GM23248 (cell line): ENCODE data around the gene OSBP2. TPM values are rescaled to one million over a fixed set of nuclear protein-coding genes. Genes with fewer than 3 reads are reported as not detected.

ENCODE experiments used
- DNase-seq: peaks from one replicate; pipeline ENCODE4 v3.0.0-alpha.2; 2015
- H2AFZ ChIP-seq: fragments of 200-600 bp; sonication (generic); 2 replicates; pipeline ENCODE4 v1.6.1; 2016; ENCODE audit warnings: antibody characterized with exemption
- H3F3A ChIP-seq: fragments of 200-600 bp; sonication (generic); 2 replicates; pipeline ENCODE4 v1.6.1; 2016; ENCODE audit warnings: mild to moderate bottlenecking, antibody characterized with exemption, mixed run types; ENCODE audit not compliant: insufficient read depth
- H3K27ac ChIP-seq: fragments of 200-600 bp; sonication (generic); 2 replicates; pipeline ENCODE4 v1.5.1; 2016; ENCODE audit warnings: mild to moderate bottlenecking
- H3K27me3 ChIP-seq: fragments of 200-600 bp; sonication (generic); replicated peaks from 2 replicates; pipeline ENCODE4 v1.6.1; 2016; ENCODE audit warnings: mild to moderate bottlenecking; ENCODE audit not compliant: insufficient read depth
- H3K36me3 ChIP-seq: fragments of 200-600 bp; sonication (generic); 2 replicates; pipeline ENCODE4 v1.6.1; 2016; ENCODE audit warnings: low read depth, mild to moderate bottlenecking
- H3K4me1 ChIP-seq: fragments of 200-600 bp; sonication (generic); 2 replicates; pipeline ENCODE4 v1.6.1; 2016; ENCODE audit warnings: mild to moderate bottlenecking; ENCODE audit not compliant: insufficient read depth
- H3K4me2 ChIP-seq: fragments of 200-600 bp; sonication (generic); one replicate; pipeline ENCODE4 v1.6.1; 2016; ENCODE audit warnings: mild to moderate bottlenecking; ENCODE audit not compliant: unreplicated experiment
- H3K4me3 ChIP-seq: fragments of 200-600 bp; sonication (generic); 2 replicates; pipeline ENCODE4 v1.5.1; 2016; ENCODE audit warnings: mild to moderate bottlenecking
- H3K79me2 ChIP-seq: fragments of 200-600 bp; sonication (generic); 2 replicates; pipeline ENCODE4 v1.6.1; 2016; ENCODE audit warnings: mild to moderate bottlenecking; ENCODE audit not compliant: insufficient read depth
- H3K9ac ChIP-seq: fragments of 200-600 bp; sonication (generic); 2 replicates; pipeline ENCODE4 v1.6.1; 2016; ENCODE audit warnings: mild to moderate bottlenecking
- H3K9me2 ChIP-seq: fragments of 200-600 bp; sonication (generic); 2 replicates; pipeline ENCODE4 v1.6.1; 2016; ENCODE audit warnings: mixed run types, mild to moderate bottlenecking, moderate library complexity; ENCODE audit not compliant: insufficient read depth
- H3K9me3 ChIP-seq: fragments of 200-600 bp; sonication (generic); one replicate; pipeline ENCODE4 v1.6.1; 2017; ENCODE audit warnings: low read depth
- H4K20me1 ChIP-seq: fragments of 200-600 bp; sonication (generic); 2 replicates; pipeline ENCODE4 v1.6.0; 2016; ENCODE audit not compliant: insufficient read depth
- EZH2 ChIP-seq: fragments of 200-600 bp; sonication (generic); IDR thresholded peaks from 2 replicates; pipeline ENCODE4 v1.6.1; 2018; ENCODE audit warnings: antibody characterized with exemption, mild to moderate bottlenecking; ENCODE audit not compliant: insufficient read depth, poor library complexity, severe bottlenecking
- EZH2phosphoT487 ChIP-seq: fragments of 200-600 bp; sonication (generic); IDR thresholded peaks from 2 replicates; pipeline ENCODE4 v1.6.1; 2018; ENCODE audit warnings: antibody characterized with exemption, moderate library complexity, mild to moderate bottlenecking, low read depth; ENCODE audit not compliant: insufficient read depth
- WGBS, 2 experiments: methylation state at CpG; one replicate each; pipeline ENCODE4 v1.1.6; 2015 to 2017; ENCODE audit warnings: low lambda C conversion rate in 2 of 2, low coverage in 1 of 2; ENCODE audit errors: missing lambda C conversion rate in 2 of 2; 5-methylcytosine and 5-hydroxymethylcytosine counted together
- in situ Hi-C: fragments of 300-500 bp; cut with MboI; formaldehyde crosslinking; loops from 2 replicates; pipeline ENCODE4 v1.15.0; 2020
- polyA plus RNA-seq: library from polyadenylated mRNA; unstranded; fragments of >200 nt; fragmentation: Nextera tagmentation; extraction: Ambion mirVana; gene quantifications from 2 replicates; pipeline ENCODE4 v1.2.1, GENCODE V29; 2016
- total RNA-seq: library from RNA; depleted of rRNA; stranded (reverse); fragments of >200 nt; shearing (Covaris generic); gene quantifications from 2 replicates; pipeline ENCODE4 v1.2.3, GENCODE V29; 2014

OSBP2 gene
- total and polyA plus RNA-seq, 2 experiments from 2014 or later = 1.1 to 1.3 TPM

GRCh38 chr22:30830907-30831306, 136.2 kb downstream of the OSBP2 start:
- Histone ChIP-seq H2AFZ (no peak overlapping the region), H3K4me2 (peak overlapping the region; percentile 40), H3K4me3 (0 out of 2 replicates have a peak overlapping the region, but pooled peaks have one; percentile 4), H3K9me2 (no peaks in the 10 kb centered on the region), H3K9me3 (no peaks in the 10 kb centered on the region), H3K27ac (peak overlapping the region; percentile 89), H3K27me3 (no peaks in the 10 kb centered on the region), H3K36me3 (no peaks in the 10 kb centered on the region), H3F3A (peaks cover 17% of the 10 kb centered on the region), H3K79me2 (no peaks in the 10 kb centered on the region), H4K20me1 (no peaks in the 10 kb centered on the region), H3K4me1 (peaks cover 18% of the 10 kb centered on the region), H3K9ac (peak overlapping the region; percentile 63)
- DNase-seq = peak; percentile 96
- WGBS, 2 experiments = 14 to 20% methylated on average over 7 of the region's 7 CpGs
- in situ Hi-C loops = no loop called here
- TF ChIP-seq EZH2phosphoT487 (no peak), EZH2 (no peak)

GRCh38 chr22:30832407-30832987, 137.8 kb downstream of the OSBP2 start:
- H3K27me3 ChIP-seq = no peaks in the 10 kb centered on the region
- in situ Hi-C loops = no loop called here
- no peak for DNase-seq
- H3K9me3 ChIP-seq = no peaks in the 10 kb centered on the region
- H4K20me1 ChIP-seq = no peaks in the 10 kb centered on the region
- no peak overlapping the region for H3K4me2 ChIP-seq
- no peak overlapping the region for H3K4me3 ChIP-seq
- H3F3A ChIP-seq = peaks cover 17% of the 10 kb centered on the region
- H3K79me2 ChIP-seq = no peaks in the 10 kb centered on the region
- H3K36me3 ChIP-seq = no peaks in the 10 kb centered on the region
- H3K27ac ChIP-seq = no peak overlapping the region
- no peak overlapping the region for H2AFZ ChIP-seq
- WGBS, 2 experiments = 98 to 100% methylated on average over 6 of the region's 6 CpGs
- H3K9ac ChIP-seq = no peak overlapping the region
- no peak for TF ChIP-seq EZH2
- no peak for TF ChIP-seq EZH2phosphoT487
- no peaks in the 10 kb centered on the region for H3K9me2 ChIP-seq
- H3K4me1 ChIP-seq = peaks cover 18% of the 10 kb centered on the region

GRCh38 chr22:30833322-30833721, 138.6 kb downstream of the OSBP2 start:
- no peaks in the 10 kb centered on the region for H3K36me3 ChIP-seq
- H3K9me3 ChIP-seq = no peaks in the 10 kb centered on the region
- peaks cover 18% of the 10 kb centered on the region for H3K4me1 ChIP-seq
- TF ChIP-seq EZH2 (no peak), EZH2phosphoT487 (no peak)
- H3K79me2 ChIP-seq = no peaks in the 10 kb centered on the region
- in situ Hi-C loops = no loop called here
- H3F3A ChIP-seq = peaks cover 17% of the 10 kb centered on the region
- no peak overlapping the region for H3K9ac ChIP-seq
- no peaks in the 10 kb centered on the region for H4K20me1 ChIP-seq
- H3K4me3 ChIP-seq = no peak overlapping the region
- no peak overlapping the region for H2AFZ ChIP-seq
- 81 to 86% methylated on average over 2 of the region's 2 CpGs for WGBS, 2 experiments
- no peak for DNase-seq
- H3K27ac ChIP-seq = no peak overlapping the region
- no peak overlapping the region for H3K4me2 ChIP-seq
- no peaks in the 10 kb centered on the region for H3K9me2 ChIP-seq
- H3K27me3 ChIP-seq = no peaks in the 10 kb centered on the region

GRCh38 chr22:30837531-30837930, 142.9 kb downstream of the OSBP2 start:
- Histone ChIP-seq H3K9ac (no peak overlapping the region), H3K4me2 (no peak overlapping the region), H3K36me3 (no peaks in the 10 kb centered on the region), H3K27me3 (no peaks in the 10 kb centered on the region), H3K27ac (no peak overlapping the region), H4K20me1 (no peaks in the 10 kb centered on the region), H3K4me1 (no peaks in the 10 kb centered on the region), H3K79me2 (no peaks in the 10 kb centered on the region), H3K9me3 (no peaks in the 10 kb centered on the region), H2AFZ (no peak overlapping the region), H3K9me2 (no peaks in the 10 kb centered on the region), H3F3A (no peaks in the 10 kb centered on the region), H3K4me3 (no peak overlapping the region)
- DNase-seq = no peak
- 47 to 64% methylated on average over 6 of the region's 6 CpGs for WGBS, 2 experiments
- in situ Hi-C loops = no loop called here
- TF ChIP-seq EZH2 = no peak
- no peak for TF ChIP-seq EZH2phosphoT487

- Histone ChIP-seq H3K27me3 (no peaks in the 10 kb centered on the region), H3K9ac (no peak overlapping the region), H3K9me3 (no peaks in the 10 kb centered on the region), H3K4me1 (no peaks in the 10 kb centered on the region), H3K36me3 (no peaks in the 10 kb centered on the region), H4K20me1 (no peaks in the 10 kb centered on the region), H3K4me2 (no peak overlapping the region), H3F3A (no peaks in the 10 kb centered on the region), H3K79me2 (no peaks in the 10 kb centered on the region), H3K27ac (no peak overlapping the region), H2AFZ (no peak overlapping the region), H3K9me2 (no peaks in the 10 kb centered on the region), H3K4me3 (no peak overlapping the region)
- in situ Hi-C loops = no loop called here
- TF ChIP-seq EZH2 (no peak), EZH2phosphoT487 (no peak)
- DNase-seq = no peak
- 54 to 60% methylated on average over 3 of the region's 3 CpGs for WGBS, 2 experiments
These were observed 143.4 kb downstream of the OSBP2 start for GRCh38 chr22:30838111-30838510.
